ENCODE measurements around the gene MZT2B.
"Not testable (repeated sequence)": the region's sequence is repeated elsewhere in the genome, so short reads cannot be mapped to it uniquely, and the experiment has no call there.

MZT2B gene

GRCh38 chr2:130154773-130155765, 27.0 kb upstream of the MZT2B start:
- DNase-seq (ENCODE audit: low spot score) = no peak
- ChIA-PET POLR2A (ENCODE audit: low non-redundant PET) (no interaction called here), CTCF (interaction anchor here (0.6 to 1.0 kb wide), 3 partner anchors 9 to 178 kb away, joined by 3 to 5 read pairs (median 3); no protein-coding TSS in a partner anchor)
- TF ChIP-seq, protein P1, sequence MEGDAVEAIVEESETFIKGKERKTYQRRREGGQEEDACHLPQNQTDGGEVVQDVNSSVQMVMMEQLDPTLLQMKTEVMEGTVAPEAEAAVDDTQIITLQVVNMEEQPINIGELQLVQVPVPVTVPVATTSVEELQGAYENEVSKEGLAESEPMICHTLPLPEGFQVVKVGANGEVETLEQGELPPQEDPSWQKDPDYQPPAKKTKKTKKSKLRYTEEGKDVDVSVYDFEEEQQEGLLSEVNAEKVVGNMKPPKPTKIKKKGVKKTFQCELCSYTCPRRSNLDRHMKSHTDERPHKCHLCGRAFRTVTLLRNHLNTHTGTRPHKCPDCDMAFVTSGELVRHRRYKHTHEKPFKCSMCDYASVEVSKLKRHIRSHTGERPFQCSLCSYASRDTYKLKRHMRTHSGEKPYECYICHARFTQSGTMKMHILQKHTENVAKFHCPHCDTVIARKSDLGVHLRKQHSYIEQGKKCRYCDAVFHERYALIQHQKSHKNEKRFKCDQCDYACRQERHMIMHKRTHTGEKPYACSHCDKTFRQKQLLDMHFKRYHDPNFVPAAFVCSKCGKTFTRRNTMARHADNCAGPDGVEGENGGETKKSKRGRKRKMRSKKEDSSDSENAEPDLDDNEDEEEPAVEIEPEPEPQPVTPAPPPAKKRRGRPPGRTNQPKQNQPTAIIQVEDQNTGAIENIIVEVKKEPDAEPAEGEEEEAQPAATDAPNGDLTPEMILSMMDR (conservative IDR thresholded peaks at IDR 0.05; ENCODE audit: low read depth) = no peak
- H3K27ac ChIP-seq = no peak overlapping the region

DNA sequence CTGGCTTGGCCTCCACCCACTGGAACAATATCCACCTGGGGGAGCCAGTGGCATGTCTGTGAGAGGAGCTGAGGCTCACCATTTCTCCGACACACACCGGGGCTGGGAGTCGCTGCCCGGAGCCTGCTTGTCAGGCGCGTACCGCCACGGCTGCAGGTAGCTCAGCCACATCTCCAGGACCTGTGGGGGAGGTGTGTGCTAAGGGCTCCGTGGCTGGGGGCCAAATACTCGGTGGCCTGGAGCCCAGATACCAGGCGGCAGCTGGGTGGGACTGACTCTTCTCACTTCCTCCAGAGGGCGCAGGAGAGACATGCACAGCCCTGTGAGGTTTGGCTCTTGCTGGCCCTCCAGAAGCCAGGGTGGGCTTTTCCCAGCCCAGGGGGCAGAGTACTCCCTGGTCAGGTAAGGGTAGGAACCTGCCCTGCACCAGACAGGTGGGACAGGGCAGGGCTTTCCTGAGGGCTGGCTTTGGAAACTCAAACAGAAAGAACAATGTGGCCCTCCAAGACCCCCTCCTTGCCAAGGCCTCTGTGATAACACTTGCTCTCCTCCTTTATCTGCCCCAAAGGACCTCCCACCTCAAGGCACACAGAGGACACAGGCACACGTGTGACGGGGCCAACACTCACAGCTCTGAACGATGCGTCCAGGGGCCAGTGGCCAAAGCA, 26.0 kb upstream of the MZT2B start:
- TF ChIP-seq, protein P1 (conservative IDR thresholded peaks at IDR 0.05; ENCODE audit: low read depth) = peak; percentile 48
- POLR2A ChIA-PET (ENCODE audit: low non-redundant PET); DNase-seq (ENCODE audit: low spot score); H3K27ac ChIP-seq: not testable (repeated sequence)
- CTCF ChIA-PET = interaction anchor here (0.6 to 1.0 kb wide), 3 partner anchors 8 to 177 kb away, joined by 3 to 5 read pairs (median 3); no protein-coding TSS in a partner anchor

DNA sequence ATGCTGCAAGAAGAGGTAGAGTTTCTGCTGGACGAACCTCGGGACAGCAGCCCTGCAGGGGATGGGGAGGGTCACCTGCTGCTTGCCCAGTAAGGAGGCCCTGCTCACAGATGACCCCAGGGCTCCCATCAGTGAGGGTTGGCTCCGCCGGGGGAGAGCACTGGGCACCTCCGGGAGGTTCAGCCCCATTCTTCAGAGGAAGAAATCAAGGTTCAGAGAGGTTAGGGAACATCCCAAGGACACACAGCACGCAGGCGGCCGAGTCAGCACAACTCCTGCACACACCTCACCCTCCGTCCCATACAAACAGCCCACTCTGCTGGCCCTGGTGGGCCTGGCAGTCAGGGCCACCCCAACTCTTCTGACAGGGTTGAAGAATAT, 25.4 kb upstream of the MZT2B start:
- TF ChIP-seq, protein P1 (conservative IDR thresholded peaks at IDR 0.05; ENCODE audit: low read depth) = no peak
- no peak for DNase-seq (ENCODE audit: low spot score)
- ChIA-PET POLR2A (ENCODE audit: low non-redundant PET) (no interaction called here), CTCF (no interaction called here)
- H3K27ac ChIP-seq = no peak overlapping the region

DNA sequence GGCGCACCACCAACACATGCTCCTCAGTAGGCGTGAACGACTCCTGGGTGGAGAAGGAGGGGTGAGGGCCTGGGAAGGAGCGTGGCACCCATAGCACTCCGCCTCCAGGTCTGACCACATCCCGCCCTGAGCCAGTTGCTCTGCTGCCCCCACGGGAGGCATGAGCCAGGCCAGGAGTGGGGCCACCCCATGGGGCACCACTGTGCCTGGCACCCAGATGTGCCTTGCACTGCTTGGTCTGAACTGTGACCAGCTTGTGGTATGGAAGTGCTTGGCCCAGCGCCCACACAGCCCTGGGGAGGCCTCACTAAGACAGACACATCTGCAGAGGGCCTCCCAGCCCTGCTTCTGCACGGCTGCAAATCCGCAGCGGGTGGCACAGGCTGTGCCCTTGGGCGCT, 24.7 kb upstream of the MZT2B start:
- DNase-seq (ENCODE audit: low spot score); H3K27ac ChIP-seq; POLR2A ChIA-PET (ENCODE audit: low non-redundant PET); CTCF ChIA-PET: not testable (repeated sequence)

DNA sequence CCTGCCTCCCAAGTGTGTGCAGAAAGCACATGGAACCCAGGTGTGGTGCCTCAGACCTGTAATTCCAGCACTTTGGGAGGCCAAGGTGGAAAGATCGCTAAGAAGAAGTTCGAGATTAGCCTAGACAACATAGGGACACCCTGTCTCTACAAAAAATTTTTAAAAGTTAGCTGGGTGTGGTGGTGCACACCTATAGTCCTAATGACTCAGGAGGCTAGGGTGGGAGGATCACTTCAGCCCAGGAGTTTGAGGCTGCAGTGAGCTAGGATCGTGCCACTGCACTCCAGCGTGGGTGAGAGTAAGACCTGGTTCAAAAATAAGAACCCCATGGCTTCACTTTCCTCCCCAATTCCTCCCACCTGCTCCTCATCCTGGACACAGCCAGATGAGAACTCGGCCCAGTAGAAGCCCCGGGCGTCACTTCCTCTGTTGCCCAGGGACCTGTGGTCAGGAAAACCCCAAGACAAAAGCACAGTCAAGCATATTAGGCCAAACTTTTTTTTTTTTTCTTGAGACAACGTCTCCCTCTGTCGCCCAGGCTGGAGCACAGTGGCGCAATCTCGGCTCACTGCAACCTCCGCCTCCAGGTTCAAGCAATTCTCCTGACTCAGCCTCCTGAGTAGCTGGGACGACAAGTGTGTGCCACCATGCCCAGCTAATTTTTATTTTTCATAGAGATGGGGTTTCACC, 24.1 kb upstream of the MZT2B start:
- DNase-seq (ENCODE audit: low spot score); H3K27ac ChIP-seq; POLR2A ChIA-PET (ENCODE audit: low non-redundant PET): not testable (repeated sequence)
- CTCF ChIA-PET = interaction anchor here (0.6 kb wide), 2 partner anchors 19 to 72 kb away, joined by 3 to 6 read pairs; no protein-coding TSS in a partner anchor

GRCh38 chr2:130158631-130159030, 23.4 kb upstream of the MZT2B start:
- ChIA-PET POLR2A (ENCODE audit: low non-redundant PET) (no interaction called here), CTCF (interaction anchor here (0.6 kb wide), 1 partner anchor 71 kb away, joined by 3 read pairs; no protein-coding TSS in a partner anchor)
- H3K27ac ChIP-seq = no peak overlapping the region
- DNase-seq (ENCODE audit: low spot score) = no peak
- TF ChIP-seq, protein P1 (conservative IDR thresholded peaks at IDR 0.05; ENCODE audit: low read depth) = no peak

GRCh38 chr2:130159376-130159775, 22.7 kb upstream of the MZT2B start:
- CTCF ChIA-PET; POLR2A ChIA-PET (ENCODE audit: low non-redundant PET); H3K27ac ChIP-seq; DNase-seq (ENCODE audit: low spot score): not testable (repeated sequence)
